HG03097 (cell line): Measurements from ENCODE around the gene IL37.
"Not testable (repeated sequence)": the region's sequence is repeated elsewhere in the genome, so short reads cannot be mapped to it uniquely, and the experiment has no call there.

Source experiments
- ATAC-seq: cut with Tn5 transposase; IDR thresholded peaks from one replicate; pipeline ENCODE4 v1.9.1; 2021; ENCODE audit not compliant: unreplicated experiment, low FRiP score

The IL37 gene

DNA sequence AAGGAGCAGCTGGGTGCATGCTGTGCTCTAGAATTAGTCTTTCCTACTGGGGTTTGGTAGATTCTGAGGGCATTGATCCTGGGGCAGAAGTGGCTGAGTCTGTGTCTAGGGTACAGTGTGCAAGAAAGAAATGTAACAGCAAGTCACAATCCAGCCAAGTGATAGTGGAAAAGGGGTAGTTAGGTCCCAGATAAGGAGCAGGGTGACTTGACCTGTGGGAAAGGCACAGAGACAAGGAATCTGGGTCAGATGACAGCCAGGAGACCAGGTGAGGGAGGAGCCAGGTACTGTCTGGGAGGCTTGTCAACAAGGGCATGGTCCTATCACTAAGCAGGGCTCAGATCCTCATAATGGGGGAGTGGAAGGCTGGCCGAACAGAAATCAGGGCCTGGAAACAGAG lies 8.1 kb downstream of the IL37 start:
- no peak for ATAC-seq

DNA sequence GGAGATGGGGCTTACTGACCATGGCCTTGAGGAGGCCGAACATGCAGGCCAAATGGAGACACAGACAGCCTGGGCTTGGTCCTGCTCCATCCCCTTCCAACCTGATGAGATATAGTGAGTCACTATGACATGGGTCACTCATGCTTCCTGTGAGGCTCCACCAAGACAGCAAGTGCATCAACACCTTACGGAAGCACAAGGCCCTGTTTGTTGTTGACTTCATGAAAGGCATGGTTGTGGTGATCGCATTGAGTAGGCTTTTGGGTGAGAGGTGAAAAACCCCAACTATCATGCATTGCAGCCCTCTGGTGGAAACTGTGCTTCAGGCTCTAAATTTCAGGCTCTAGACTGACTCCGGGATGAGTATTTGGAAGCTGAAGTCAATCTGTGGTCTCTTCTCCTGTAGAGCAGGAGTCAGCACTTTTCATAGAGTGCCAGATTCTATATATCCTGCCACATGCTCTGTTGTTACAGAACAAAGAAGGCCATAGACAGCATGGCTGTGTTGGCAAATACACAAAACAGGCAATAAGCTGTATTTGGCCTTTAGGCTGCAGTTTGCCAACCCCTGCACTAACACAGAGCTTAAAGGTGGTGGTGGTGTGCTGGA lies 10.1 kb downstream of the IL37 start:
- no peak for ATAC-seq

DNA sequence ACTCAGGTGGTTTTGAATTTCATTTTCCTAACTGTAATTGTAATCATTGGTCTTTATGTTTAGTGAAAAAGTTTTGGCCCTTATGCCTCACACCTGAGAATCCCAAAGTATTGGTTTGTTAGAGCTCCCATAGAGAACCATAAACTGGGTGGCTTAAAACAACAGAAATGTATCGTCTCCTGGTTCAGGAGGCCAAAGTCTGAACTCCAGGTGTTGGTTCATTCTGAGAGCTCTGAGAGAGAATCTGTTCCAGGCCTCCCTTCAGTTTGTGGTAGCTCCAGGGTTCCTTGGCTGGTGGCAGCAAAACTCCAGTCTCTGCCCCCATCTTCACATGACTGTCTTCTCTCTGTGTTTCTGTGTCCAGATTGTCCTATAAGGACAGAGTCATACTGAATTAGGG lies 11.0 kb downstream of the IL37 start:
- no peak for ATAC-seq

DNA sequence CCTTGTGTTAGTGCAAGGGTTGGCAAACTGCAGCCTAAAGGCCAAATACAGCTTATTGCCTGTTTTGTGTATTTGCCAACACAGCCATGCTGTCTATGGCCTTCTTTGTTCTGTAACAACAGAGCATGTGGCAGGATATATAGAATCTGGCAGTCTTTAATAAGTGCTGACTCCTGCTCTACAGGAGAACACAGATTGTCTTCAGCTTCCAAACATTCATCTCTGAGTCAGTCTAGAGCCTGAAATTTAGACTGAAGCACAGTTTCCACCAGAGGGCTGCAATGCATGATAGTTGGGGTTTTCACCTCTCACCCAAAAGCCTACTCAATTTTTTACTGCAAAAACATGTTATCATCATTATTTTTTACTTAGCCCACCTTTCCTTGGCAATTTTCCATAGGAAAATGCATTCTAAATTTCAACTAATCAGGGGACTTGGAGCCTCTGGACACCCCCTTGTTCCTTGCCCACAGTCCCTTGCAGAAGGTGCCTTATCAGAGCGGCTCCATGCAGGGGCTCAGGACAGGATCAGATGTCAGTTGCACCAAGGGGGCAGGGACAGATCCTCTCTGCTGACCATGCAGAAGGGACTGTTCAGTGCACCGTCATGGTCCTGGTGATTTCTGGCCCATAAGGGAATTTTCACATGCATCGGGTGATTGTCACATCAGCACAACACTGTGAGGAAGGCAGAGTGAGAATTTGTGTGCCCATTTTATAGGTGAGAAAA lies 12.4 kb downstream of the IL37 start:
- no peak for ATAC-seq

DNA sequence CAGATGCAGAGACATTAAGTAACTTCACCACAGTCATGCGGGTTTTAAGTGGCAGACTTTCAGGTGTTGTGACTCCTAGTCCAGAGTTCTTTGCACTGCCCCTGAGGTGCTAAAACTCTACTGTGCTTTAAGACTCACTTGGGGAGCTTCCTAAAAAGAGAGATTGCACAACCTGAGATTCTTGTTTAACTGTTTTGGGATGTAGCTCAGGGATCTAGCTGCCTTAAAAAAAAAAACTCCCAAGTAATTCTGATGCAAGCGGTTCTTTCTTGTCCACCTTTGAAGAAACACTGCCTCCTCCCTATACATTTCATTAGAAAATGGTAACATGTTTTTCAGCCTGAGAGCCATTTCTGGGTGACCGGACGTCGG lies 13.0 kb downstream of the IL37 start:
- no peak for ATAC-seq

DNA sequence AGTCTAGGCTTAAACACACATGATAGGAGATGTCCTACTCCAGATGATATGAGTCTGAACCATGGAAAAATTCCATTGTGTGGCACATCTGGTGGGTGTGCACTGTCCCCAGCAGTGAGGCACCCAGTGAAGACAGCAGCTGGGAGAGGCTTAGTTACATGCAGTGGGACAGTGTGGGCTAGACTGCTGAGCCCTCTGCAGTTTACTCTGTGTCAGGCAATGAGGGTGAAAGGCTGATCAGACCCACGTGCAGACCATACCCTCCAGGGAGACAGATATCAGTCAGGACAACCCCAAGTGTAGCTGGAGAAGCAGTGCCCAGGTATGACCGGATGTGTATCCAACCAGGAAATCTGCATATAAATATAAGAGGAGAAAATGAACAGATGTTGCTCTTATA lies 13.4 kb downstream of the IL37 start:
- ATAC-seq: no peak

DNA sequence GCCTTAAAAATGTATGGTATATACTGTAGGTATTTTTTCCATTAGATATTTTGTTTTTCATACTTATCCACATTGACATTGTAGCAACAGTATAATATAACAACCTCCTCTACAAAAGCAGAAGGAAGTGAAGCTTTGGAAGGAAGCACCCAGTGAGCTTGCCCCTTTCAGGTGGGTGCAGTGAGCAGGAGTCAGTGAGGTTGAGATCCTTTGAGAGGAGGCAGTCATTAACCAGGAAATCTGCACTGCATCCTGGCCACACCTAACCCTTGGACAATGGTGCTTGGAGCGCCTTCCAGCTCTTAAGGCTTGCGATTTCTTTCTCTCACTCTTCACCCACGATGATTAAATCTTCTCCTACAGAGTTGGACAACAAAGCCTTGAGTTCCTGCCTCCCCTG lies 13.9 kb downstream of the IL37 start:
- no peak for ATAC-seq

DNA sequence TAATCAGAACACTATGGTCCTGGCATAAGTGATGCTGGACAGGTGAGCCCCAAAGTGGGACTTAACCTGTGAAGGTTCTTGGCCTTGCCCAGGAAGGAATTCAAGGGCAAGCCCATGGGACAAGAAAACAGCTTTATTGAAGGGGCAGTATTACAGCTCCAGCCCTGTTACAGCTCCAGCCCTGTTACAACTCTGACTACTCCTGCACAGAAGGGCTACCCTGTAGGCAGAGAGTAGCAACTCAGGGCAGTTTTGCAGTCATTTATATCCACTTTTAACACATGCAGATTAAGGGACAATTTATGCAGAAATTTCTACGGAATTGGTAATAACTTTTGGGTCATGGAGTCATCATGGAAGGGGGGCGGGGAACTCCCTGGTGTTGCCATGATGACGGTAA lies 15.7 kb downstream of the IL37 start:
- ATAC-seq: no peak

DNA sequence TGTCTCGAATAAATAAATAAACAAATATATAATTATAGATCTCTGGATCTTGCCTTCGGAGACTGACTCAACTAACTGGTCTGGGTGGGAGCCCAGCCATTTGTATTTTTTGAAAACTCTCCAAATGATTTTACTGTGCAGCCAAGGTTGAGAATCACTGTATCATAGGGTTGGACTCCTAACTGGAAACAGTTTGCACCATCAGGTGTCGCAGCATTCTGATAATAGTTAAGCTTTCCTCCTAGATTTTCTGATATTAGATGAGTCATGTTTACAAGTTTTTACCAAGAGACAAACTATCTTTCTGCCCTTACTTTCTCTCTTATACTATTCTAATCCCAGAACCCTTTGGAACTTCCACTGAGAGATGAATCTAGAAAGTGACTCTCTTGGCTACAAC lies 16.8 kb downstream of the IL37 start:
- no peak for ATAC-seq

DNA sequence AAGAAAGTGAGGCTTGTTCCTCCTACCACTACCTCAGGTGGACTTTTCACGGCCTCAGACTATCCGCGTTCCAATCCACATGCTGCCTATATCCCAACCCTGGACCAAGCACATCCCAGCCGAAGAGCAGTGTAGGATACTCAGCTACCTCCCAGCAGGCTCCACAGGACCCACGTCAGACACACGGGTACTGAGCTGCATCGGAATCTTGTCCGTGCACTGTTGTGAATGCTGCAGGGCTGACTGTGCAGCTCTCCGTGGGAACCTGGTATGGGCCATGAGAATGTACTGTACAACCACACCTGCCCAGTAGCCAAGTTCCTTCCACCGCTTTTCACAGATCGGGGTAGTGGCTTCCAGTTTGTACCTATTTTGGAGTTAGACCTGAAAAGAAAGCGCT lies 22.3 kb downstream of the IL37 start:
- no peak for ATAC-seq

DNA sequence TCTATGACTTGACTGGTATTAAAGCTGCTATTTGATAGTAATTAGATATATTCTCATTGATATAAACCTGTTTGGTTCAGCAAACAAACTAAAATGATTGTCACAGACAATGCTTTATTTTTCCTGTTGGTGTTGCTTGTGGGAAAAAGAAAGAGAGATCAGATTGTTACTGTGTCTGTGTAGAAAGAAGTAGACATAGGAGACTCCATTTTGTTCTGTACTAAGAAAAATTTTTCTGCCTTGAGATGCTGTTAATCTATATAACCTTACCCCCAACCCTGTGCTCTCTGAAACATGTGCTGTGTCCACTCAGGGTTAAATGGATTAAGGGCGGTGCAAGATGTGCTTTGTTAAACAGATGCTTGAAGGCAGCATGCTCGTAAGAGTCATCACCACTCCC lies 23.2 kb downstream of the IL37 start:
- not testable (repeated sequence) for ATAC-seq

DNA sequence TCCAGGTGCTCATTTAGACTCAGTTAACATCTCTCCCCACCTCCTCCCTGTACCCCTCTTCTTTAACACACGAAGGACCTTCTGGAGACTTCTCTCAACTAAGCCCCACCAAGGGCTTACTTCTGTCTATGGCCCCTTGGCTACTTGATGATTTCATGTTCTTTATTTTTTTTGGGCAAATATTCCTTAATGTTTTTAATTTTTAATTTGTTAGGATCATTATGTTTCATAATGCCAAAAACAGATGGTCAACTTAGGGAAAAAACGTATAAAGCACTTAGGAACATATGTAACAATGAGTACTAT lies 25.9 kb downstream of the IL37 start:
- ATAC-seq: no peak

DNA sequence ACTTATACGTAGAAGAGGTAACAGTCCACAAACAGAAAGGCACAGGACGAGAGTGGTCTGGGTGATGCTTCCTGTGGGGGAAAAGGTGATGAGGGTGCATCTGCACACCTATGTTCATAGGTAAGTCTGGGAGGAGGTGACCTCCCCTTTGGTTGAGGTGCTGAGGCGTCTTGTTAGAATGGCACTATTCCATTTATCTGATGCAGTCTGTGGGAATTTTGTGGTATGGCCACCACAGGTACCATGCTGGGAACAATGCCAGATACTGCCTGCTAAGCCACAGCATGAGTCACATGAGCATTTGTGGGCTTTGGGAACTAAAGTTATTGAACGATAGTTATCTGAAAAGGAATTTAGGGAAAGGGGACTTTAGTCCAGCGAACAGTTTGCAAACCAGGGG lies 27.9 kb downstream of the IL37 start:
- ATAC-seq: no peak

DNA sequence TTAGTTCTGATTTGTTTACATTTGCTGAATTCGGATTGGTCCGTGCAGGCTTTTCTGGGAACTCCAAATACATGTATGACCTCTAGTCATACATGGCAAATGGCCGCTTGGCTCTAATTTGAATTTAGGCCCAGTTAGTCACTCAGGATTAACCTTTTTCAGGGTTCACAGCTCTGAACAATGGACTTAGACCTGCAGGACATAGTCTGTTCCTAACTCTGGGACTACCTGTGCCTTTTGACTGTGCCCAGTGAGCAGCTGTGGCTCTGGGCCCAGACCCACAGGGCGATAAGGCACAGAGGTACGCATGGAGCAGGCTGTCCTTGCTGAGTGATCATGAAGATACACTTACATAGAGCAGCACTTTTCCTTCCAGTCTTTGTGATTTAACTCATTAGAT lies 28.5 kb downstream of the IL37 start:
- ATAC-seq: no peak

DNA sequence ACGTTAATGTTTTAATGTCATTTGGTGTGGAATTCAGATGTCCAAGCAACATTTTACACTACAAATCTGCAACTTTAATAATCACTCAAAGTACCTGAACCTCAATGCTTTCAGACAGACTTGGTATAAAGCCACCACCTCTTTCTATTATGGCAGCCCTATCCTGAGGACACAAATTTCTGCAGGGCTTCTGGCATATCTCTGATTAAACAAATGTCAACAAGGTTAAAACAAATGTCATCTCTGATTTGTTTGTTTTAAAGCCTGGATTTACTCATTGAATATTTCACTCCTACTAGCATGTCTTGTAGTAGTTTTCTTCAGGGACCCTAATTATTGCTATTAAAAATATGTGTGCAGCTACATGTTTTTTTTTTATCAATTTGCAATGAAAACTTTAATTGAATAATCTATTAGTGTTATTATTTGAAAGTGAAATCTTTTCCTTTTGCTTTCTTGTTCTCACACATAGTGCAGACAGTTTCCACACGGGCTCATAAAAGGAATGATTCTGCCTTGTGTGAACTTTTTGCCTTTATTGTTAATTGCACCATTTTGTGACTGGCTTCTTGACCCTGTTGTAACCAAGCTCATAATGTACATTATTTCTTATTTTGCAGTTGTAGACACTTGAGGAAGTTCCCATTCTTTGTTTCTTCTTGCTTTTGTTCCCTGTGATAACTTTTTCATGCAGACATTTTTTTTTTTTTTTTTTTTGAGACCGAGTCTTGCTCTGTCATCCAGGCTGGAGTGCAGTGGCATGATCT lies 30.1 kb downstream of the IL37 start:
- ATAC-seq: no peak

DNA sequence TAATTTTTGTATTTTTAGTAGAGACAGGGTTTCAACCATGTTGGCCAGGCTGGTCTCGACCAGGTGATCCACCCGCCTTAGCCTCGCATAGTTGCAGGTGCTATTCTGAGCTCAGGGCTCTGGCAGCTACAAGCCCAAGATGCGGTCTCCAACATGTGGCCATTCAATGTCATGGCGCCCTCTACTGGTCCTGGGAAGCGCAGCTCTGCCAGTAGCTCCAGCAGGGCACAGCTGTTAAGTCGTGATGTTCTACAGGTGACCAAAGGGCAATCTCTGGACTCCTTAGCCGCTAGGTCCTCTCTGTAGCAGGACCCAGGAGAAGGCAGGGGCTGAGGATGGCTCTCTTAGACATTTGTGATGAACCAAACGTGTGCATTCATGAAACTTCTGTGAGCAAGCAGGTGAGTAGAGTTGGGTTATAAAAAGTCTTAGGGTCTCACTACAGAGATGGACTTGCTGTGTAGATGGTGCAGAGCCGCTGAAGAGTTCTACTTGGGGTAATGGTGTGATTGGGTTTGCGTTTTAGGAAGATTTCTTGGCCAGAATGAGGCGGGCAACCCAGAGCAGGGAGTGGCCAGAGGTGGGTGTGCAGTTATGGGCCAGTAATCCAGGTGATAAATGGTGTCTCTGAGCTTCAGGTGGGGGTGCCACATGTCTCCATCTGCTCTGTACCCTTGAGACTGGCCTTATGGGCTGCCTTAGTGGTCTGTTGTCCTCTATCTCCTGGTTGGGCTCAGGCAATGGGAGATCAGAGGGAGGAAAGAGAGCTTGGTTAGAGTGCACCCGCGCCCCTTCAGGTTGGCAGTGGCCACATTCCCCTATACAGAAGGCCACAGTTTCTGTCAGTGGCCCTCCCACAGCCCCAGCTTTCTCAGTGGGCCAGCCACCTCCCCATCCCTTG lies 31.0 kb downstream of the IL37 start:
- no peak for ATAC-seq

DNA sequence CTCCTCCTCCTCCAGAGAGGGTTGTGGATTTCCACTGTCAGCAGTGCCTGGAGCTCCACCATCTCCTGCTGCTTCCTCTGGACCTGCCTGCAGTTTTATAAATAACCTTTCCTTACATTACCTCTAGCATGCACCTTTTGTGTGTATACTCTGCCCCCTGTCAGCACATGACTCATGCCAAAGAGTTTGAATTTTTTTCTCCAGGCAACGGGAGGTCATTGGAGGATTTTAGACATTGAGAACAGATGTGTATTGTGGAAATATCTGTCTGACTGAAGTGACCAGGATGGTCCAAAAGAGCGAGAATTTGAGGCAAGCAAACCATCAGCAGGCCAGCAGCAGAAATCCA lies 31.7 kb downstream of the IL37 start:
- no peak for ATAC-seq

DNA sequence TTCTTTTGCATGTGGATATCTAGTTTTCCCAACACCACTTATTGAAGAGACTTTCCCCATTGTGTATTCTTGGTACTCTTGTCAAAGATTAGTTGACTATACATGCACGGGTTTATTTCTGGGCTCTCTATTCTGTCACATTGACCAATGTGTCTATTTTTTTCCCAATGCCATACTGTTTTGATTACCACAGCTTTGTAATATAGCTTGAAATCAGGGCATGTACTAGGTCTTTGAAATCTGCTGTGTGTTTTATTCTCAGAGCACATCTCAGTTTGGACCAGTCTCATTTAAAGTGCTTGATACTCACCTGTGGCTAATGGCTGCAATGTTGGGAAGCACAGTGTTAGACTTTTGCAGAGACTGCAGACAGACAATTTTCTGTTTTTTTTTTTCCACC lies 34.0 kb downstream of the IL37 start:
- ATAC-seq: no peak

DNA sequence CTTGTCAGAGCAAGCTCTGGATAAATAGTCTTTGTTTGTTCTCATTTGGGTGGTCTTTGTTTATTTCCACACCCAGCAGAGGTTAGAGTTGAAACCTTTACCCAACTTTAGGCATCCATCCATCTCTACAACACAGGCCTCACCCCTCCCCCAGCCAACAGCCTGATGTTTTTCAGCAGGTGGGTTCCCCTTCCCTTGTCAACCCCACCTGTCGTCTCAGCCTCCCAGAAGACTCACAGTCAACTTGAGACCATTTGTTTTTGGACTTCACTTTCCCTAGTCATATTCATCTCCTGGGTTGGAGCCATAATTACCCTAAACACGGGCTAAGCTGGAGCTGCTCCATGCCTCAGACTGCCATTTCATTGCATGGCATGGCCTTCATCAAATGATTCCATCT lies 35.1 kb downstream of the IL37 start:
- no peak for ATAC-seq

DNA sequence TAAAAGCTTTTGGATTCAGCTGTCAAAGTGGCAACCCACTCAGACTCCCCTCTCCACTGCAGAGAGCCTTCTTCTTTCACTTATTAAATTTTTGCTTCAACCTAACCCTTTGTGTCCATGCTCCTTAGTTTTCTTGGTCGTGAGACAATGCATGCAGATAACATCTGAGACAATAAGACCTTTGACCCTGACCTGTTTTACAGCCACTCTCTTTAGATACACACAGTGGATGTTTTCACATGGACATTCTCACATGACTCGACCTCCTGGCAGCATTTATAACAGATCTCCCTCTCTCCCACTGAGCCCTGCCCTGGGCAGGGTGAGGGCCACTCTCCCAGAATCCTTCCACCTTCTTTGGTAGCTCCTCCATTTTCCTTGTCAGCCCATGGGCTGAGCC lies 36.4 kb downstream of the IL37 start:
- no peak for ATAC-seq

DNA sequence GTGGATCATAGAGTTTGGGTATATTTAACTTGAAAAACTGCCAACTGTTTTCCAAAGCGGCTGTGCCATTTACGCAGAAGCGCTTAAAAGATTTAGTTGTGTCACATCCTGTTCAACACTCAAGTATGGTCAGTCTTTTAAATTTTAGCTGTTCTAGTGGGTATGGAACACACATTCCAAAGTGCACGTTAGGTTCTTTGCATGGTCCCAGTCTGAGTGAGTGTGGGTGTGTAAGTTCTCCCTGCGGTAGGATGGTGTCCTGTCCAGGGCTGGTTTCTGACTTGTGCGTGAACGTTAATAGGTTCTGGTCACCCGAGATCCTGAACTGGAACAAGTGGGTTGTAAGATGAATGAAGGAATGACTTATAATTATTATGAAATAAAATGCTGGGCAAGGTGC lies 38.5 kb downstream of the IL37 start:
- ATAC-seq: no peak
